GM23338 (cell line): ENCODE data around the gene MT1H. TPM values are rescaled to one million over a fixed set of nuclear protein-coding genes. Genes with fewer than 3 reads are reported as not detected.

Experiments used
- ATAC-seq: fragments of 200-7000 bp; cut with Tn5 transposase; 3 replicates; pipeline ENCODE4 v1.9.1; 2020
- DNase-seq: peaks from one replicate; pipeline ENCODE4 v3.0.0-alpha.2; 2015; ENCODE audit warnings: low spot score
- H2AFZ ChIP-seq: fragments of 200-600 bp; sonication (generic); 2 replicates; pipeline ENCODE4 v1.8.0; 2016; ENCODE audit warnings: antibody characterized with exemption, mild to moderate bottlenecking, moderate library complexity
- H3F3A ChIP-seq: fragments of 200-600 bp; sonication (generic); replicated peaks from 2 replicates; pipeline ENCODE4 v1.8.0; 2017; ENCODE audit warnings: antibody characterized with exemption, mixed run types, low read depth
- H3K27ac ChIP-seq: fragments of 200-600 bp; sonication (generic); 2 replicates; pipeline ENCODE4 v1.6.1; 2016; ENCODE audit warnings: low read depth
- H3K27me3 ChIP-seq: fragments of 200-600 bp; sonication (generic); 2 replicates; pipeline ENCODE4 v1.8.0; 2016; ENCODE audit warnings: mild to moderate bottlenecking, mixed run types, moderate library complexity; ENCODE audit not compliant: insufficient read depth
- H3K36me3 ChIP-seq: fragments of 200-600 bp; sonication (generic); 2 replicates; pipeline ENCODE4 v1.8.0; 2016; ENCODE audit warnings: mild to moderate bottlenecking; ENCODE audit not compliant: insufficient read depth
- H3K4me1 ChIP-seq: fragments of 200-600 bp; sonication (generic); 2 replicates; pipeline ENCODE4 v1.8.0; 2016; ENCODE audit warnings: mild to moderate bottlenecking, moderate library complexity; ENCODE audit not compliant: insufficient read depth
- H3K4me2 ChIP-seq: fragments of 200-600 bp; sonication (generic); 2 replicates; pipeline ENCODE4 v1.7.1; 2017; ENCODE audit warnings: mixed run types
- H3K4me3 ChIP-seq: fragments of 200-600 bp; sonication (generic); 2 replicates; pipeline ENCODE4 v1.6.1; 2016; ENCODE audit warnings: mixed run types
- H3K79me2 ChIP-seq: fragments of 200-600 bp; sonication (generic); replicated peaks from 2 replicates; pipeline ENCODE4 v1.8.0; 2017; ENCODE audit warnings: mild to moderate bottlenecking; ENCODE audit not compliant: insufficient read depth
- H3K9me2 ChIP-seq: fragments of 200-600 bp; sonication (generic); 2 replicates; pipeline ENCODE4 v1.8.0; 2017; ENCODE audit not compliant: insufficient read depth
- H4K20me1 ChIP-seq: fragments of 200-600 bp; sonication (generic); replicated peaks from 2 replicates; pipeline ENCODE4 v1.8.0; 2017; ENCODE audit warnings: mild to moderate bottlenecking; ENCODE audit not compliant: insufficient read depth
- H3K27ac Mint-ChIP-seq: 2 replicates; pipeline ENCODE4 v1.8.0; 2020; ENCODE audit warnings: inconsistent platforms, mild to moderate bottlenecking, moderate library complexity, mixed read lengths
- H3K27me3 Mint-ChIP-seq: 3 replicates; pipeline ENCODE4 v1.8.0; 2022; ENCODE audit warnings: low read depth, mild to moderate bottlenecking, moderate library complexity, mixed read lengths, inconsistent platforms; ENCODE audit not compliant: insufficient read depth, poor library complexity
- H3K36me3 Mint-ChIP-seq: 3 replicates; pipeline ENCODE4 v1.8.0; 2021; ENCODE audit warnings: low read depth, mild to moderate bottlenecking, inconsistent platforms, moderate library complexity, mixed read lengths
- H3K4me1 Mint-ChIP-seq: 3 replicates; pipeline ENCODE4 v1.8.0; 2020; ENCODE audit warnings: mild to moderate bottlenecking, inconsistent platforms, mixed read lengths
- H3K4me3 Mint-ChIP-seq: 3 replicates; pipeline ENCODE4 v1.8.0; 2021; ENCODE audit warnings: moderate library complexity, mild to moderate bottlenecking, inconsistent platforms, mixed read lengths
- H3K9me3 Mint-ChIP-seq: 3 replicates; pipeline ENCODE4 v1.8.0; 2020; ENCODE audit warnings: moderate library complexity, mild to moderate bottlenecking, inconsistent platforms, mixed read lengths
- CREB1 ChIP-seq: fragments of 250-450 bp; sonication (Bioruptor Pico); IDR thresholded peaks from 2 replicates; pipeline ENCODE4 v1.5.0; 2020; ENCODE audit warnings: low read depth, mild to moderate bottlenecking, moderate library complexity
- EZH2 ChIP-seq: fragments of 200-600 bp; sonication (generic); IDR thresholded peaks from one replicate; pipeline ENCODE4 v1.8.0; 2017; ENCODE audit warnings: antibody characterized with exemption, mild to moderate bottlenecking, low read depth; ENCODE audit not compliant: unreplicated experiment
- EZH2phosphoT487 ChIP-seq: fragments of 200-600 bp; sonication (generic); IDR thresholded peaks from one replicate; pipeline ENCODE4 v1.8.1; 2018; ENCODE audit warnings: antibody characterized with exemption; ENCODE audit not compliant: unreplicated experiment
- JUNB ChIP-seq: IDR thresholded peaks from one replicate; pipeline ENCODE4 v1.6.1; 2016; ENCODE audit warnings: antibody characterized with exemption; ENCODE audit not compliant: unreplicated experiment
- NANOG ChIP-seq: IDR thresholded peaks from 2 replicates; pipeline ENCODE4 v1.6.1; 2016; ENCODE audit warnings: antibody characterized with exemption, borderline replicate concordance
- POLR2AphosphoS5 ChIP-seq: IDR thresholded peaks from 2 replicates; pipeline ENCODE4 v1.6.1; 2016; ENCODE audit warnings: antibody characterized with exemption, low read depth
- STAT1 ChIP-seq: IDR thresholded peaks from one replicate; pipeline ENCODE4 v1.6.1; 2016; ENCODE audit warnings: antibody characterized with exemption; ENCODE audit not compliant: unreplicated experiment
- ZNF114 ChIP-seq: fragments of 250-450 bp; sonication (Bioruptor Pico); IDR thresholded peaks from 2 replicates; pipeline ENCODE4 v1.5.0; 2020; ENCODE audit warnings: mild to moderate bottlenecking, moderate library complexity
- ZNF331 ChIP-seq: fragments of 250-450 bp; sonication (Bioruptor Pico); IDR thresholded peaks from 2 replicates; pipeline ENCODE4 v1.5.0; 2020; ENCODE audit warnings: low read depth, mild to moderate bottlenecking, moderate library complexity
- polyA plus RNA-seq: library from polyadenylated mRNA; unstranded; fragments of >200 nt; fragmentation: Nextera tagmentation; extraction: Ambion mirVana; gene quantifications from 2 replicates; pipeline ENCODE4 v1.2.1, GENCODE V29; 2016
- total RNA-seq: library from RNA; depleted of rRNA; stranded (reverse); fragments of >200 nt; shearing (Covaris generic); gene quantifications from 2 replicates; pipeline ENCODE4 v1.2.3, GENCODE V29; 2014
- TF ChIP-seq, protein P1 (sequence below): fragments of 250-450 bp; sonication (Bioruptor Pico); IDR thresholded peaks from 2 replicates; pipeline ENCODE4 v1.5.0; 2020; ENCODE audit warnings: mild to moderate bottlenecking, moderate library complexity
- TF ChIP-seq, protein P2 (sequence below), 2 experiments: fragments of 200-600 bp in 1 of 2; sonication (generic) in 1 of 2; conservative IDR thresholded peaks; 2 replicates each; pipeline versions ENCODE4 v1.5.1 to v1.6.1; 2016 to 2017; ENCODE audit warnings: antibody characterized with exemption in 2 of 2, low read depth in 2 of 2, mild to moderate bottlenecking in 2 of 2, moderate library complexity in 1 of 2
- TF ChIP-seq, protein P3 (sequence below): IDR thresholded peaks from one replicate; pipeline ENCODE4 v1.6.1; 2018; ENCODE audit warnings: antibody characterized with exemption; ENCODE audit not compliant: unreplicated experiment
- TF ChIP-seq, protein P4 (sequence below): IDR thresholded peaks from 2 replicates; pipeline ENCODE4 v1.6.1; 2016; ENCODE audit warnings: antibody characterized with exemption

The MT1H gene
- total and polyA plus RNA-seq, 2 experiments from 2014 or later: 52.3 to 425 TPM

DNA sequence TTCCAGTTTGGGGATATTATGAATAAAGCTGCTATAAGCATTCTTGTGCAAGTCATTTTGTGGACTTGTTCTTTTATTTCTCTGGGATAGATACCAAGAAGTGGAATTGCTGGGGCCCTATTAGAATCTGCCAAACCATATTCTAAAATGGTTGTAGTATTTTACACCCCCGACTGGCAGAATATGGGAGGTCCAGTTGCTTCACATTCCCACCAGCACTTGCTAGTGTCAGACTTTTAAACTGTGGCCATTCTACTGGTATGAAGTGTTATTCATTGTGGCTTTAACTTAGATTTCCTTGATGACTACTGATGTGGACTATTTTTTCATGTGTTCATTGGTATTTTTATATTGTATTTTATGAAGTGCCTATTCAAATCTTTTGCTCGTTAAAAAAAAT, 42.2 kb downstream of the MT1H start (continued):
- TF ChIP-seq EZH2 (no peak), CREB1 (CRISPR knock-in tag) (no peak)

DNA sequence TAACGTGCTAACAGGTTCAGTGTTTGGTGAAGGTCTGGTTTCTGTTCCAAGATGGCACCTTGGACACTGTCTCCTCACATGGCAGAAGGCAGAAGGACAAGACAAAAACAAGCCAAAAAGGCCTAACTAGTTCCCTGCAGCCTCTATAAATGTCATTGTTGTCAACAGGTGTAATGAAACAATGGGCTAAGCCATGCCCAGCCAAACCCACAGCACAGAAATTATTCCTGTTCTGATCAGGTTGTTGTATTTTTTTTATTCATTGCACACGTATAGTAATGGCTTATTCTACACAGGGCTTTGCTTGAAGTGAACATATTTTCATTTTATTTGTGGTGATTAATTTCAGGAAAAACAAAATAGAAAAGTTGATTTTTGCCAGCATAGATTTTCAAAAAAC, 44.2 kb downstream of the MT1H start:
- TF ChIP-seq ZNF331 (CRISPR knock-in tag) (no peak), JUNB (no peak), NANOG (no peak), ZNF114 (CRISPR knock-in tag) (no peak), EZH2 (no peak), EZH2phosphoT487 (no peak), STAT1 (no peak), POLR2AphosphoS5 (no peak)
- TF ChIP-seq, protein P1, sequence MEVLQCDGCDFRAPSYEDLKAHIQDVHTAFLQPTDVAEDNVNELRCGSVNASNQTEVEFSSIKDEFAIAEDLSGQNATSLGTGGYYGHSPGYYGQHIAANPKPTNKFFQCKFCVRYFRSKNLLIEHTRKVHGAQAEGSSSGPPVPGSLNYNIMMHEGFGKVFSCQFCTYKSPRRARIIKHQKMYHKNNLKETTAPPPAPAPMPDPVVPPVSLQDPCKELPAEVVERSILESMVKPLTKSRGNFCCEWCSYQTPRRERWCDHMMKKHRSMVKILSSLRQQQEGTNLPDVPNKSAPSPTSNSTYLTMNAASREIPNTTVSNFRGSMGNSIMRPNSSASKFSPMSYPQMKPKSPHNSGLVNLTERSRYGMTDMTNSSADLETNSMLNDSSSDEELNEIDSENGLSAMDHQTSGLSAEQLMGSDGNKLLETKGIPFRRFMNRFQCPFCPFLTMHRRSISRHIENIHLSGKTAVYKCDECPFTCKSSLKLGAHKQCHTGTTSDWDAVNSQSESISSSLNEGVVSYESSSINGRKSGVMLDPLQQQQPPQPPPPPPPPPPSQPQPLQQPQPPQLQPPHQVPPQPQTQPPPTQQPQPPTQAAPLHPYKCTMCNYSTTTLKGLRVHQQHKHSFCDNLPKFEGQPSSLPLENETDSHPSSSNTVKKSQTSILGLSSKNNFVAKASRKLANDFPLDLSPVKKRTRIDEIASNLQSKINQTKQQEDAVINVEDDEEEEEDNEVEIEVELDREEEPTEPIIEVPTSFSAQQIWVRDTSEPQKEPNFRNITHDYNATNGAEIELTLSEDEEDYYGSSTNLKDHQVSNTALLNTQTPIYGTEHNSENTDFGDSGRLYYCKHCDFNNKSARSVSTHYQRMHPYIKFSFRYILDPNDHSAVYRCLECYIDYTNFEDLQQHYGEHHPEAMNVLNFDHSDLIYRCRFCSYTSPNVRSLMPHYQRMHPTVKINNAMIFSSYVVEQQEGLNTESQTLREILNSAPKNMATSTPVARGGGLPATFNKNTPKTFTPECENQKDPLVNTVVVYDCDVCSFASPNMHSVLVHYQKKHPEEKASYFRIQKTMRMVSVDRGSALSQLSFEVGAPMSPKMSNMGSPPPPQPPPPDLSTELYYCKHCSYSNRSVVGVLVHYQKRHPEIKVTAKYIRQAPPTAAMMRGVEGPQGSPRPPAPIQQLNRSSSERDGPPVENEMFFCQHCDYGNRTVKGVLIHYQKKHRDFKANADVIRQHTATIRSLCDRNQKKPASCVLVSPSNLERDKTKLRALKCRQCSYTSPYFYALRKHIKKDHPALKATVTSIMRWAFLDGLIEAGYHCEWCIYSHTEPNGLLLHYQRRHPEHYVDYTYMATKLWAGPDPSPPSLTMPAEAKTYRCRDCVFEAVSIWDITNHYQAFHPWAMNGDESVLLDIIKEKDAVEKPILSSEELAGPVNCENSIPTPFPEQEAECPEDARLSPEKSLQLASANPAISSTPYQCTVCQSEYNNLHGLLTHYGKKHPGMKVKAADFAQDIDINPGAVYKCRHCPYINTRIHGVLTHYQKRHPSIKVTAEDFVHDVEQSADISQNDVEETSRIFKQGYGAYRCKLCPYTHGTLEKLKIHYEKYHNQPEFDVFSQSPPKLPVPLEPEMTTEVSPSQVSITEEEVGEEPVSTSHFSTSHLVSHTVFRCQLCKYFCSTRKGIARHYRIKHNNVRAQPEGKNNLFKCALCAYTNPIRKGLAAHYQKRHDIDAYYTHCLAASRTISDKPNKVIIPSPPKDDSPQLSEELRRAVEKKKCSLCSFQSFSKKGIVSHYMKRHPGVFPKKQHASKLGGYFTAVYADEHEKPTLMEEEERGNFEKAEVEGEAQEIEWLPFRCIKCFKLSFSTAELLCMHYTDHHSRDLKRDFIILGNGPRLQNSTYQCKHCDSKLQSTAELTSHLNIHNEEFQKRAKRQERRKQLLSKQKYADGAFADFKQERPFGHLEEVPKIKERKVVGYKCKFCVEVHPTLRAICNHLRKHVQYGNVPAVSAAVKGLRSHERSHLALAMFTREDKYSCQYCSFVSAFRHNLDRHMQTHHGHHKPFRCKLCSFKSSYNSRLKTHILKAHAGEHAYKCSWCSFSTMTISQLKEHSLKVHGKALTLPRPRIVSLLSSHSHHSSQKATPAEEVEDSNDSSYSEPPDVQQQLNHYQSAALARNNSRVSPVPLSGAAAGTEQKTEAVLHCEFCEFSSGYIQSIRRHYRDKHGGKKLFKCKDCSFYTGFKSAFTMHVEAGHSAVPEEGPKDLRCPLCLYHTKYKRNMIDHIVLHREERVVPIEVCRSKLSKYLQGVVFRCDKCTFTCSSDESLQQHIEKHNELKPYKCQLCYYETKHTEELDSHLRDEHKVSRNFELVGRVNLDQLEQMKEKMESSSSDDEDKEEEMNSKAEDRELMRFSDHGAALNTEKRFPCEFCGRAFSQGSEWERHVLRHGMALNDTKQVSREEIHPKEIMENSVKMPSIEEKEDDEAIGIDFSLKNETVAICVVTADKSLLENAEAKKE: no peak
- TF ChIP-seq, protein P2, sequence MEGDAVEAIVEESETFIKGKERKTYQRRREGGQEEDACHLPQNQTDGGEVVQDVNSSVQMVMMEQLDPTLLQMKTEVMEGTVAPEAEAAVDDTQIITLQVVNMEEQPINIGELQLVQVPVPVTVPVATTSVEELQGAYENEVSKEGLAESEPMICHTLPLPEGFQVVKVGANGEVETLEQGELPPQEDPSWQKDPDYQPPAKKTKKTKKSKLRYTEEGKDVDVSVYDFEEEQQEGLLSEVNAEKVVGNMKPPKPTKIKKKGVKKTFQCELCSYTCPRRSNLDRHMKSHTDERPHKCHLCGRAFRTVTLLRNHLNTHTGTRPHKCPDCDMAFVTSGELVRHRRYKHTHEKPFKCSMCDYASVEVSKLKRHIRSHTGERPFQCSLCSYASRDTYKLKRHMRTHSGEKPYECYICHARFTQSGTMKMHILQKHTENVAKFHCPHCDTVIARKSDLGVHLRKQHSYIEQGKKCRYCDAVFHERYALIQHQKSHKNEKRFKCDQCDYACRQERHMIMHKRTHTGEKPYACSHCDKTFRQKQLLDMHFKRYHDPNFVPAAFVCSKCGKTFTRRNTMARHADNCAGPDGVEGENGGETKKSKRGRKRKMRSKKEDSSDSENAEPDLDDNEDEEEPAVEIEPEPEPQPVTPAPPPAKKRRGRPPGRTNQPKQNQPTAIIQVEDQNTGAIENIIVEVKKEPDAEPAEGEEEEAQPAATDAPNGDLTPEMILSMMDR (conservative IDR thresholded peaks at IDR 0.05; ENCODE audit: low read depth in 2 of 2): no peak
- TF ChIP-seq, protein P3, sequence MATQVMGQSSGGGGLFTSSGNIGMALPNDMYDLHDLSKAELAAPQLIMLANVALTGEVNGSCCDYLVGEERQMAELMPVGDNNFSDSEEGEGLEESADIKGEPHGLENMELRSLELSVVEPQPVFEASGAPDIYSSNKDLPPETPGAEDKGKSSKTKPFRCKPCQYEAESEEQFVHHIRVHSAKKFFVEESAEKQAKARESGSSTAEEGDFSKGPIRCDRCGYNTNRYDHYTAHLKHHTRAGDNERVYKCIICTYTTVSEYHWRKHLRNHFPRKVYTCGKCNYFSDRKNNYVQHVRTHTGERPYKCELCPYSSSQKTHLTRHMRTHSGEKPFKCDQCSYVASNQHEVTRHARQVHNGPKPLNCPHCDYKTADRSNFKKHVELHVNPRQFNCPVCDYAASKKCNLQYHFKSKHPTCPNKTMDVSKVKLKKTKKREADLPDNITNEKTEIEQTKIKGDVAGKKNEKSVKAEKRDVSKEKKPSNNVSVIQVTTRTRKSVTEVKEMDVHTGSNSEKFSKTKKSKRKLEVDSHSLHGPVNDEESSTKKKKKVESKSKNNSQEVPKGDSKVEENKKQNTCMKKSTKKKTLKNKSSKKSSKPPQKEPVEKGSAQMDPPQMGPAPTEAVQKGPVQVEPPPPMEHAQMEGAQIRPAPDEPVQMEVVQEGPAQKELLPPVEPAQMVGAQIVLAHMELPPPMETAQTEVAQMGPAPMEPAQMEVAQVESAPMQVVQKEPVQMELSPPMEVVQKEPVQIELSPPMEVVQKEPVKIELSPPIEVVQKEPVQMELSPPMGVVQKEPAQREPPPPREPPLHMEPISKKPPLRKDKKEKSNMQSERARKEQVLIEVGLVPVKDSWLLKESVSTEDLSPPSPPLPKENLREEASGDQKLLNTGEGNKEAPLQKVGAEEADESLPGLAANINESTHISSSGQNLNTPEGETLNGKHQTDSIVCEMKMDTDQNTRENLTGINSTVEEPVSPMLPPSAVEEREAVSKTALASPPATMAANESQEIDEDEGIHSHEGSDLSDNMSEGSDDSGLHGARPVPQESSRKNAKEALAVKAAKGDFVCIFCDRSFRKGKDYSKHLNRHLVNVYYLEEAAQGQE: no peak
- TF ChIP-seq, protein P4, sequence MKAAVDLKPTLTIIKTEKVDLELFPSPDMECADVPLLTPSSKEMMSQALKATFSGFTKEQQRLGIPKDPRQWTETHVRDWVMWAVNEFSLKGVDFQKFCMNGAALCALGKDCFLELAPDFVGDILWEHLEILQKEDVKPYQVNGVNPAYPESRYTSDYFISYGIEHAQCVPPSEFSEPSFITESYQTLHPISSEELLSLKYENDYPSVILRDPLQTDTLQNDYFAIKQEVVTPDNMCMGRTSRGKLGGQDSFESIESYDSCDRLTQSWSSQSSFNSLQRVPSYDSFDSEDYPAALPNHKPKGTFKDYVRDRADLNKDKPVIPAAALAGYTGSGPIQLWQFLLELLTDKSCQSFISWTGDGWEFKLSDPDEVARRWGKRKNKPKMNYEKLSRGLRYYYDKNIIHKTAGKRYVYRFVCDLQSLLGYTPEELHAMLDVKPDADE: no peak
- H3K4me2 ChIP-seq: no peak overlapping the region
- H4K20me1 ChIP-seq: no peaks in the 10 kb centered on the region
- no peaks in the 10 kb centered on the region for H3K9me3 Mint-ChIP-seq
- DNase-seq: no peak
- H3K4me3 ChIP-seq: no peak overlapping the region
- no peak for ATAC-seq
- H3K4me1 Mint-ChIP-seq: peaks cover 8% of the 10 kb centered on the region
- H3K79me2 ChIP-seq: no peaks in the 10 kb centered on the region
- H3K36me3 ChIP-seq: no peaks in the 10 kb centered on the region
- H3K27ac Mint-ChIP-seq: no peak overlapping the region
- H2AFZ ChIP-seq: no peak overlapping the region
- no peaks in the 10 kb centered on the region for H3K27me3 ChIP-seq
- H3K4me3 Mint-ChIP-seq: no peak overlapping the region
- H3K4me1 ChIP-seq: peaks cover 2% of the 10 kb centered on the region
- peaks cover 6% of the 10 kb centered on the region for H3K27me3 Mint-ChIP-seq
- H3F3A ChIP-seq: no peaks in the 10 kb centered on the region
- H3K9me2 ChIP-seq: no peaks in the 10 kb centered on the region
- H3K36me3 Mint-ChIP-seq: no peaks in the 10 kb centered on the region
- no peak overlapping the region for H3K27ac ChIP-seq
